T-helper 2 cell treated with Interferon-gamma antibody and Interleukin-4, amounts not matched to agents 5 μg/mL and 100 μg/mL, for 36 hours (primary cell): Measurements from ENCODE around the gene MGAT5.

Source experiments
- DNase-seq: peaks from one replicate; pipeline ENCODE4 v3.0.0; 2021; ENCODE audit warnings: low spot score
- H3K27ac Mint-ChIP-seq: one replicate; pipeline ENCODE4 v1.8.0; 2021; ENCODE audit warnings: mild to moderate bottlenecking, mixed read lengths
- H3K27me3 Mint-ChIP-seq: one replicate; pipeline ENCODE4 v1.8.0; 2021; ENCODE audit warnings: low read depth, mixed read lengths
- H3K36me3 Mint-ChIP-seq: one replicate; pipeline ENCODE4 v1.8.0; 2021; ENCODE audit warnings: low read depth, mixed read lengths
- H3K4me1 Mint-ChIP-seq: one replicate; pipeline ENCODE4 v1.8.0; 2021; ENCODE audit warnings: low read depth, mixed read lengths
- H3K4me3 Mint-ChIP-seq: one replicate; pipeline ENCODE4 v1.8.0; 2022; ENCODE audit warnings: mild to moderate bottlenecking, moderate library complexity, mixed read lengths
- H3K9me3 Mint-ChIP-seq: one replicate; pipeline ENCODE4 v1.8.0; 2021; ENCODE audit warnings: mixed read lengths

MGAT5 gene

DNA sequence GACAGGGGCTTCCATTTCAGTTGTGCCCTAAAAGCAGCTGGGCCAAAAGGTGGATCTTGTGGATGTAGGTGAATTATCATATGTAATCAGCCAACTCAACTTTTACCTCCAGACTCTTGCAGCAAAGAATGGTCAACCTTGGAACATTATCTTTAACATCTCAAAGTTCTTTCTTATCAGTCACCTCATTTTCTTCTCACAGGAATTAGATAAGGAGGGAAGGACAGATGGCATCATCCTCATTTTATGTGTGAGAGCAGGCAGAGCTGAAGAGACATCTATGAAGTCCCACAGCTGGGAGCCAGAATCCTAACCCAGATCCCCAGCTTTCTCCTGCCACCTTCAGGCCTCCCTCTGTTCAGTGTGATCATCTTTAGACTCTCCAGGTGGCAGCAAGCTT lies 182.1 kb downstream of the MGAT5 start:
- Mint-ChIP-seq H3K9me3 (no peaks in the 10 kb centered on the region), H3K4me1 (no peaks in the 10 kb centered on the region), H3K36me3 (no peaks in the 10 kb centered on the region), H3K27ac (no peak overlapping the region), H3K27me3 (no peaks in the 10 kb centered on the region), H3K4me3 (no peak overlapping the region)
- no peak for DNase-seq

DNA sequence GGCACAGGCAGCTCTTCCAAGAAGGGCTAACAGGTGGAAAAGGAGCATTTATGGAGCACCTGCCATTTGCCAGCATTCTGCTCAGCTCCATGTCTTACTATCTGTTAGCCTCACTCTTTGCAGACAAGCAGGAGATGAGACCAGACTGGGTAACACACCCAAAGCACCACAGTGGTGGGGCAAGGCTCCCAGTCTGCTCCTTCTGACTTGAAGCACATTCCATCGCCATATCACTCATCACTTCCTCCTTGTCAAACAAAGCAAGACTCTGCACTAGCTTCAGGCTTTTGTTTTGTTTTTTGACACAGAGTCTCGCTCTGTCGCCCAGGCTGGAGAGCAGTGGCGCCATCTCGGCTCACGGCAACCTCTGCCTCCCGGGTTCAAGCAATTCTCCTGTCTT lies 182.8 kb downstream of the MGAT5 start:
- Mint-ChIP-seq H3K27me3 (no peaks in the 10 kb centered on the region), H3K36me3 (no peaks in the 10 kb centered on the region), H3K27ac (no peak overlapping the region), H3K4me3 (no peak overlapping the region), H3K4me1 (no peaks in the 10 kb centered on the region), H3K9me3 (no peaks in the 10 kb centered on the region)
- no peak for DNase-seq

DNA sequence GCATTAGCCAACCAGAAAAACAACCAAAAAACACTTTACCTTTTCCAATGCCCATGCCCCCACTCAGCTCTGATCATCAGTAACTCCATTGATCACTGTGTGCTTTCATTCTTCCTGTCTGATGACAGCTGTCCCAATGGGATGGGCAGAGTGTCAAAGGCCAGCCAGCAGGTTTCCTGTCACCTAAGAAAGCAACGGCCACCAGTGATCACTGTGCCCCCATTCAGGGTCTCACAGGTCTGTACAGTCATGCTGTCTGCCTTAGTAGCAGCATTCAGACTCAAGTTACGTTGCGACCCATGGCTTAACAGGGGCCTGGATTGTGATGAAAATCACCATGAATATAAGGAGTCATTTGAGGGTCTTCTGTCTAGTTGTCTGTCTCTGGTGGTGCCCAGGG lies 184.5 kb downstream of the MGAT5 start:
- DNase-seq = no peak
- Mint-ChIP-seq H3K4me1 (no peaks in the 10 kb centered on the region), H3K27ac (no peak overlapping the region), H3K36me3 (no peaks in the 10 kb centered on the region), H3K9me3 (no peaks in the 10 kb centered on the region), H3K4me3 (no peak overlapping the region), H3K27me3 (no peaks in the 10 kb centered on the region)

DNA sequence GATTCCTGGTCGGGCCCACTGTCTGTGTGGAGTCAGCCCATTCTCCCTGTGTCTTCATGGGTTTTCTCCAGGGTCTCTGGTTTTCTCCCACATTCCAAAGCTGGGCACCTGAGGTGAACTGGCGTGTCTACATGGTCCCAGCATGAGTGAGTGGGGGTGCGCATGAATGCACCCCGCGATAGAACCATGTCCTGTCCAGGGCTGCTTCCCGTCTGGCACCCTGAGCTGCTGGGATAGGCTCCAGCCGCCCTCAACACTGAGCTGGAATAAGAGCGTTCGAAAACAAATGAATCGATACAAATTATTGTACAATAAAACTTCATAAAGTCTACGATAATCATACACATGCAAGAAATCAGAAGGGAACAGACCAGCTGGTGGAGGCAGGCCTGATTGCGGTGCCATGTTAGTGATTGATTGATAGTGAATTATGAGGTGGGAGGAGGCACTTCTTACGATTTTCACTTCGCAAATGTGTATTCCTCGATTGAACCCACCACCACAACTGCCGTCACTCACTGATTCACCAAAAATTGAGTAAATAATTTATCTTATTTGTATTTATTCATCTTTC lies 186.6 kb downstream of the MGAT5 start:
- Mint-ChIP-seq H3K4me3 (no peak overlapping the region), H3K36me3 (no peaks in the 10 kb centered on the region), H3K9me3 (no peaks in the 10 kb centered on the region), H3K4me1 (no peaks in the 10 kb centered on the region), H3K27me3 (no peaks in the 10 kb centered on the region), H3K27ac (no peak overlapping the region)
- DNase-seq = no peak

DNA sequence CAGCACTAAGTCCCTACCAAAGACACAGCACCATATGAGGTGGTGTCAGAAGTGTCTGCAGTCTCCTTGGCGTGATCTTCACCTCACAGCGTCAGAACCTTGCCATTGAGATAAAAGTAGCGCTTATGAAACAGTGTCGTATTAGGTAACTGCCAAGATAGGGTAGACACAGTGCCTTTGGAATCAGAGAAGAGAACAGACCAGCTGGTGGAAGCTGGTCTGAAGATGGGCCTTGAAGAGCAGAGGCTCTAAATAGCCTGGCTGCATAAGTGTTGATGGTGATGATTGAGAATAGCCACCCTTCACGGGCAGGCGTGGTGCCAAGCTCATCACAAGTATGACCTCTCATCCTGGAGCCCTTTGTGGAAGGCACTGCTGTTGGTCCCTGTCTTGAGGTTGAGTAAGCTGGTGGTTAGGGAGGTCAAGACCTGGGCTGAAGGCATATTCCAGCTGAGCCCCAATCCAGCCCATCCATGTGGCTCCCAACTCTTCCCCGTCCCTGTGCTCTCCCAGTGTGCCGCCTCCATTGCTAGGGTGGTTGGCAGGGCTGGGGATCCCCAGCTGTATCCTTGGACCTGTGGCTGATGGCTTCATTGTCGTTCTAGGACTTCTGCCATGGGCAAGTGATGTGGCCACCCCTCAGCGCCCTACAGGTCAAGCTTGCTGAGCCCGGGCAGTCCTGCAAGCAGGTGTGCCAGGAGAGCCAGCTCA lies 187.4 kb downstream of the MGAT5 start:
- H3K27ac Mint-ChIP-seq = no peak overlapping the region
- H3K36me3 Mint-ChIP-seq = no peaks in the 10 kb centered on the region
- no peak for DNase-seq
- H3K9me3 Mint-ChIP-seq = no peaks in the 10 kb centered on the region
- H3K4me1 Mint-ChIP-seq = no peaks in the 10 kb centered on the region
- no peaks in the 10 kb centered on the region for H3K27me3 Mint-ChIP-seq
- H3K4me3 Mint-ChIP-seq = no peak overlapping the region

DNA sequence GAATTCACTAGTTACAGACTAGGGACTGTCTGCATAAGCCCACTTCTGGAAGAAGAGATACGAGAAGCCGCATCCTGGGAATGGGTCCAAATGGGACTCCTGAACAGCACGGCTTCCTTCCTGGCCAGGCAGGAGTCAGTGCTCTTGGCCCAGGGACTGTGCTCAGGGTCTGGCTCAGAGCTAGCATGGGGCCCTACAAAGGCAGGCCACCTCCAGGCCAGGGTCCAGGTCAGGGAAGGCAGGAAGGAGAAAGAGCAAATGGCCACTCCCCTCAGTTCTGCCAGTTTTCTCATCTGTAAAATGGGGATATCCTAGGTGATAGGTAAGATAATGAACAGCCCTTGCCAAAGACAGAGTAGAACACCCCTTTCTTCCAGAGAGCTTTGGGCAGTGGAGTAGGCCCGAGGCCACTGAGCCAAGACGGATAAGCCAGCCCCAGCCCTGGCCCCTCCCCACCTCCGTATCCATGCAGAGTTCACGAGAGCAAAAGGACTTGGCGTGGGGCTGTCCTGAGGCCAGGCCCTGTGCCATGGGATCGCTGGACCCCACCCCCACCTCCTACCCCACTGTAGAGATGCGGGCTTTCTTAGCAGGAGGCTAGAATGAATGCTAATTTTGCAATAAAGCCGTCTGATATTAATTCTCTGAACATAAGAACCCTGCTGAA lies 190.1 kb downstream of the MGAT5 start:
- Mint-ChIP-seq H3K4me3 (no peak overlapping the region), H3K27me3 (no peaks in the 10 kb centered on the region), H3K36me3 (no peaks in the 10 kb centered on the region), H3K27ac (no peak overlapping the region), H3K4me1 (no peaks in the 10 kb centered on the region), H3K9me3 (no peaks in the 10 kb centered on the region)
- no peak for DNase-seq

DNA sequence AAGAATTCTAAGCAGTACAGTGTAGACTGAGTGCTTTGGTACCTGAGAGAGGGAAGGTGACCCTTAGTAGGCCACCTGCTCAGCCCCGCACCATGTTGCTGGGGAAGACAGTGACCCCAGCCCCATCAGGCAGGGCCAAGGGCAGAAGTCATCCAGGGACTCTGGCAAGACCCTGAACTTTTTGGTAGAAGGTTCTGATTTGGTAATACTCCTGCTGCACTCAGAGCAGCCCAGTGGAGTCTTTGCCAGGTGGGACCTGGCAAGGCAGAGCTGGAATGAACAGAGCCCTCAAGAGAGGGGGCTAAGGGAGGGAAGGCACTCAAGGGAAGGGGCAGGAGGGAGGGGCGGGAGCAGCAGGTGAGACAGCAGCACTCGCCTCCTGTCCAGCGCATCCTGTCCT lies 191.2 kb downstream of the MGAT5 start:
- Mint-ChIP-seq H3K36me3 (no peaks in the 10 kb centered on the region), H3K4me3 (no peak overlapping the region), H3K27me3 (no peaks in the 10 kb centered on the region), H3K27ac (no peak overlapping the region), H3K9me3 (no peaks in the 10 kb centered on the region), H3K4me1 (no peaks in the 10 kb centered on the region)
- no peak for DNase-seq

DNA sequence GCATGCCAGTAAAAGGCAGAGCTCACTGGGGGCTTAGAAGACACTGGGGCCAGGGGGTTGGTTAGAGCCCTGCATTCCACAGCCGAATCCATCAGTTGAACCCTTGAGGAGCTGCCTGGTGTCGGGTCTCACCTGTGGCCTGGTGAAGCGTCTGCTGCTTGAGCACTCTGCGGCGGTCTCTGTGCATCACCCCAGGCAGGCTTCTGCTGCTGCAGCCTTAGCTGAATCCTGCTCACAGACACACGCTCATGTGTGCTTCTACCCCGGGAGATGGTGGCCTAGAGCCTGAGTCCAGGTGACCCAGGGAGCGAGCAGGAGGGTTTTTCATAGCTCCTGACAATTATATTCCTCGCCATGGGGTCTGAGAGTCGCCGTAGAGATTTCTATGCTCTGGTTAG lies 192.1 kb downstream of the MGAT5 start:
- Mint-ChIP-seq H3K27me3 (no peaks in the 10 kb centered on the region), H3K4me1 (no peaks in the 10 kb centered on the region), H3K36me3 (no peaks in the 10 kb centered on the region), H3K27ac (no peak overlapping the region), H3K9me3 (no peaks in the 10 kb centered on the region), H3K4me3 (no peak overlapping the region)
- DNase-seq = no peak

DNA sequence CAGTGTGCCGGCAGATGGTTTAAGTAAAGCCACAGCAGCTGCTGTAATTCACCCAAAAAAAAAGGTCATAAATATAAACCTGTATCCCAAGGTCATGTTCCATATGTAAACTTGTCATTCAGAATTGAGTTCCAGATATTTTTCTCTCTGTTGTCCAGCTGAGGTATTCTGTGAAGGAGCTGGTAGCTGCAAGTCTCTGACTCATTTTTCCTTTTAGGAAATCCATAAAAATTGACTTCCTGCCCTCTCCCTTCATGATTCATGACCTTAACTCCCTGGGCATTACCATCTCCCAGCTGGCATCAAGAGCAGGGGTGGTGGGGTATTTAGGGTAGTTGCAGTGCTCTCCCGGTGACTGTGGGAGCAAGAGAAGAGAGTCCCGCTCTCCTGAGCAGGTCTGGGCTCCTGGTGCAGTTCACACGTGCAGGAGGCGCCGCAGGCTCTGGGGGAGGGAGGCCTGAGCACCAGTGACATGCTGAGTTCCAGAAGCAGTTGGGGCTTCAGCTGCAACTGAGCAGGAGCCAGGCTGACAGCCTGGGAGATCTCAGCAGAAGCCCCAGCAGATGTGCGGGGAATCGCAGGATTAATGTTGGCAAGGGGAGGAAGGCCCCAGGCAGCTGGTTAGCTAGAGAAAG lies 192.6 kb downstream of the MGAT5 start:
- no peak for DNase-seq
- H3K4me3 Mint-ChIP-seq = no peak overlapping the region
- no peaks in the 10 kb centered on the region for H3K9me3 Mint-ChIP-seq
- no peaks in the 10 kb centered on the region for H3K27me3 Mint-ChIP-seq
- no peaks in the 10 kb centered on the region for H3K36me3 Mint-ChIP-seq
- no peak overlapping the region for H3K27ac Mint-ChIP-seq
- no peaks in the 10 kb centered on the region for H3K4me1 Mint-ChIP-seq

DNA sequence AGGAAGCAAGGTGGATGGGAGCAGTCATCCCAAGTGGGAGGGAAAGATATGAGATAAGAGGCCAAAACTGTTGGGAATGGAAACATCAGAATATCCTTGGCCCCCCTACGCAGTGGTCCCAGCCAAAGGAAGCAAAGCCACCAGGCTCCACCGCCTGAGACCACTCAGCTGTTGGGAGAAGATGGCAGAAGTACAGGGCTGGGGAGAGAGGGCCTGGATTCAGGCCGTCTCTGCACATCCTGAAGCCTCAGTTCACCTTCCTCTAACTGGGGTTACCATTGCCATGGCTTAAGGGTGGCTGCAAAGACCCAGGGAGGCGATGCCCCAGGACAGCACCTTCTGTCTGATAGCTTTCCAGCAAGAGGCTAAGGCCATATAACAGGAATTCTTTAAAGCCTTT lies 193.8 kb downstream of the MGAT5 start:
- DNase-seq = no peak

DNA sequence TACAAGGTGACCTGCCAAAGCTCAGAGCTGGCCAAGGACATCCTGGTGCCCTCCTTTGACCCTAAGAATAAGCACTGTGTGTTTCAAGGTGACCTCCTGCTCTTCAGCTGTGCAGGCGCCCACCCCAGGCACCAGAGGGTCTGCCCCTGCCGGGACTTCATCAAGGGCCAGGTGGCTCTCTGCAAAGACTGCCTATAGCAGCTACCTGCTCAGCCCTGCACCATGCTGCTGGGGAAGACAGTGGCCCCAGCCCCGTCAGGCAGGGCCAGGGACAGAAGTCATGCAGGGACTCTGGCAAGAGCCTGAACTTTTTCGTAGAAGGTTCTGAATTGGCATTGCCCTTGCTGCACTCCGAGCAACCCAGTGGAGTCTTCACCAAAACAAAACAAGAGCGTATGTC lies 194.8 kb downstream of the MGAT5 start:
- H3K4me3 Mint-ChIP-seq = no peak overlapping the region
- DNase-seq = no peak
- H3K27ac Mint-ChIP-seq = no peak overlapping the region
- no peaks in the 10 kb centered on the region for H3K4me1 Mint-ChIP-seq
- H3K36me3 Mint-ChIP-seq = no peaks in the 10 kb centered on the region
- no peaks in the 10 kb centered on the region for H3K27me3 Mint-ChIP-seq
- no peaks in the 10 kb centered on the region for H3K9me3 Mint-ChIP-seq

More for the DNA sequence above, 193.8 kb downstream of the MGAT5 start:
- no peak overlapping the region for H3K27ac Mint-ChIP-seq
- no peaks in the 10 kb centered on the region for H3K4me1 Mint-ChIP-seq
- no peaks in the 10 kb centered on the region for H3K9me3 Mint-ChIP-seq
- H3K27me3 Mint-ChIP-seq = no peaks in the 10 kb centered on the region
- H3K36me3 Mint-ChIP-seq = no peaks in the 10 kb centered on the region
- no peak overlapping the region for H3K4me3 Mint-ChIP-seq

DNA sequence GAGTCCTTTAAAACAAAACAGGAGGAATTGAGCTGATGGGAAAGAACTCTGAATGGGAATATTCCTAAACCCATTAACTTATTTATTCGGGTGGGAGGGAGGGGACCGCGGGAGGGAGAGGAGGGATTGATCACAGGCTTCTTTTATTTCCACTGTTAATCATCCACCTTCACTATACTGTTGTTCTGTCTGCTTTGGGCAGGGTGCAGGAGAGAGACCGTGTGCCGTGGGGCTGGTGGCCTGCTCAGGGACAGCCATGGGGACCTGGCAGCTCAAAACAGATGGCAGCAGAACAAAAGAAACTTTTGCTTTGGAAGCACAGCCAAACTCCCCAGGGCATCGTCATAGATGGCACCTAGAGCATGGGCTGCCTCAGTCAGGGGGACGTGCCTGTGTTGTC lies 195.3 kb downstream of the MGAT5 start:
- no peaks in the 10 kb centered on the region for H3K36me3 Mint-ChIP-seq
- H3K9me3 Mint-ChIP-seq = no peaks in the 10 kb centered on the region
- no peak for DNase-seq
- H3K27me3 Mint-ChIP-seq = no peaks in the 10 kb centered on the region
- no peak overlapping the region for H3K4me3 Mint-ChIP-seq
- H3K4me1 Mint-ChIP-seq = no peaks in the 10 kb centered on the region
- H3K27ac Mint-ChIP-seq = no peak overlapping the region

DNA sequence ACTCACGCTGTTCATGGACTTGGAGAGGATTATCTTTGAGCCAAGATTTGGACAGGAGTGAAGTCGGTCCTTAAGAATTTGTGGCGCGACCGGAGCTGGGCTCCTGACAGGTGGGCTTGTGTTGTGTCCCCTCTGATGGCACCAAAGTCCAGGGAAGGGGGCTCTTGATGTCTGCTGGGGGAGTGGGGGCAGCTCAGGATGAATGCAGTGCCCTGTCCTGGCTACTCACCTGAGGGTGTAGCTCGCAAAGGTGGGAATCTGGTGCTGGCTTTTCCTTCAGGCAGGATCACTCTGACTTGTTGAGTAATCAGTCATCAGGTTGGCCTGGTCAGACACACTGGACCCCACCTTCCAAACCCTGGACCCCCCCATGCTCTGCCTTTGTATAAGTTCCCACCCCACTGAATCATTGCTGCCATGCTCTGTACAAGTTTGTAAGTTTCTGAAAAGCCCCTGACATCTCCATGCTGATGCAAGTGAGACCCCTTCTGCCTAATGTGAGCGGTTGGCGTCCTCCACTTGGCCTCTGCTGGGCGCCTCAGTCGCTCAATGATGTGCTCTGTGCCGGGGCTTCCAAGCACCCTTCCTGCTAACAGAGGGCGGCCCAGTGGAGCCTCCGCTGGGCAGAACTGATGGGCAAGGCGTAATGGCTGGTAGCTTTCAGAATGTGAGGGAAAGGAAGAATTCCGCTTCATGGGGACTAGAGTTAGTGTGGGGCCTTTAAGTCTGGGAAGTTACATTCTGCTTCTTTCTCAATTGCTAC lies 196.1 kb downstream of the MGAT5 start:
- no peaks in the 10 kb centered on the region for H3K9me3 Mint-ChIP-seq
- no peaks in the 10 kb centered on the region for H3K27me3 Mint-ChIP-seq
- no peak for DNase-seq
- no peak overlapping the region for H3K4me3 Mint-ChIP-seq
- no peaks in the 10 kb centered on the region for H3K36me3 Mint-ChIP-seq
- no peaks in the 10 kb centered on the region for H3K4me1 Mint-ChIP-seq
- H3K27ac Mint-ChIP-seq = no peak overlapping the region

DNA sequence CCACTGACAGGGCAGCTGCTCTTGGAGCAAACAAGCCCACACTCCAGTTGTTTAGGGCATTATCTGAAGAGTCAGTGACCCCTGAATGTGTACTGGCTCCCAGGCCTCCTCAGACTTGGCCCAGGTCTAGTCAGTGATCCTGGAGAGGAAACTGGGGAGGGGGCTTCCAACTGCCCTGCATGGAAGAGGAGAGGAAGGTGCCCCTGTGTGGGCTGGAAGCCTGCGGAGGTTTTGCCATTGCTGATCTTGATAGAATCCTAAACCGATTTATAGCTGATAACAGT lies 197.4 kb downstream of the MGAT5 start:
- Mint-ChIP-seq H3K4me3 (no peak overlapping the region), H3K27ac (no peak overlapping the region)

More for the DNA sequence above, 197.4 kb downstream of the MGAT5 start:
- no peaks in the 10 kb centered on the region for H3K27me3 Mint-ChIP-seq
- H3K9me3 Mint-ChIP-seq = no peaks in the 10 kb centered on the region
- DNase-seq = no peak
- H3K36me3 Mint-ChIP-seq = no peaks in the 10 kb centered on the region
- no peaks in the 10 kb centered on the region for H3K4me1 Mint-ChIP-seq
